ENCODE data around the gene MPDU1.
"Not testable (repeated sequence)": the region's sequence is repeated elsewhere in the genome, so short reads cannot be mapped to it uniquely, and the experiment has no call there.

GRCh38 chr17:7597561-7597960 is 13.9 kb downstream of the MPDU1 start:
- not testable (repeated sequence) for TF ChIP-seq ATF3 (IDR thresholded peaks at IDR 0.05); CTCF (IDR thresholded peaks at IDR 0.05; ENCODE audit: low read depth, low read length, missing input control); GABPA (IDR thresholded peaks at IDR 0.05 in 1 of 2, conservative IDR thresholded peaks at IDR 0.05 in 1 of 2); RAD21 (IDR thresholded peaks at IDR 0.05)
